ENCODE data around the gene DDX20. TPM values are rescaled to one million over a fixed set of nuclear protein-coding genes. Genes with fewer than 3 reads are reported as not detected.

The DDX20 gene
- total RNA-seq, 1 donor from 2014 or later, result 18.6 TPM

DNA sequence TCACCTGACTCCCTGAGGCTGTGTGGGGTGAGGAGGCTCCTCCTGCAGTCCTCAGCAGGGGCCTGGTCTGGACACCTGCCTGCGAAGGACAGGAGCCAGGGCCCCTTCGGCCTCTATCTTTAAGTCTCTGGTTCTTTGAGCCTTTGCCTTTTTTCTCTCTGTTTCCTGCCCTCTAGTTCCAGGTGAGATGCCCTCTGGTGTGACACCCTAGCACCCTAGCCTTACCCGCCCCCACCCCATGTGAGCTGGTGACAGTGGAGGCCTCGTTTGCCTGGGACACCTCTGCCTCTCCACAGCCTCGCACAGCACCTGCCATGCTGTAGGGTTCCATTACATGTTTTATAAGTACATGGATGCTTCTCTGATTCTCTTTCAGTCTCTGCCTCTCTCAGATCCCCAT is 47.3 kb downstream of the DDX20 start:
- Mint-ChIP-seq H3K4me3 (ENCODE audit: low read depth) (no peak overlapping the region), H3K27me3 (peaks cover 3% of the 10 kb centered on the region), H3K36me3 (ENCODE audit: insufficient read depth) (no peaks in the 10 kb centered on the region), H3K9me3 (ENCODE audit: low read depth) (peaks cover 7% of the 10 kb centered on the region), H3K4me1 (ENCODE audit: low read depth) (no peaks in the 10 kb centered on the region), H3K27ac (no peak overlapping the region)
- TF ChIP-seq, protein P1, sequence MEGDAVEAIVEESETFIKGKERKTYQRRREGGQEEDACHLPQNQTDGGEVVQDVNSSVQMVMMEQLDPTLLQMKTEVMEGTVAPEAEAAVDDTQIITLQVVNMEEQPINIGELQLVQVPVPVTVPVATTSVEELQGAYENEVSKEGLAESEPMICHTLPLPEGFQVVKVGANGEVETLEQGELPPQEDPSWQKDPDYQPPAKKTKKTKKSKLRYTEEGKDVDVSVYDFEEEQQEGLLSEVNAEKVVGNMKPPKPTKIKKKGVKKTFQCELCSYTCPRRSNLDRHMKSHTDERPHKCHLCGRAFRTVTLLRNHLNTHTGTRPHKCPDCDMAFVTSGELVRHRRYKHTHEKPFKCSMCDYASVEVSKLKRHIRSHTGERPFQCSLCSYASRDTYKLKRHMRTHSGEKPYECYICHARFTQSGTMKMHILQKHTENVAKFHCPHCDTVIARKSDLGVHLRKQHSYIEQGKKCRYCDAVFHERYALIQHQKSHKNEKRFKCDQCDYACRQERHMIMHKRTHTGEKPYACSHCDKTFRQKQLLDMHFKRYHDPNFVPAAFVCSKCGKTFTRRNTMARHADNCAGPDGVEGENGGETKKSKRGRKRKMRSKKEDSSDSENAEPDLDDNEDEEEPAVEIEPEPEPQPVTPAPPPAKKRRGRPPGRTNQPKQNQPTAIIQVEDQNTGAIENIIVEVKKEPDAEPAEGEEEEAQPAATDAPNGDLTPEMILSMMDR (IDR thresholded peaks at IDR 0.05; ENCODE audit: unreplicated experiment), result no peak
- DNase-seq (ENCODE audit: low spot score, unreplicated experiment), result no peak

DNA sequence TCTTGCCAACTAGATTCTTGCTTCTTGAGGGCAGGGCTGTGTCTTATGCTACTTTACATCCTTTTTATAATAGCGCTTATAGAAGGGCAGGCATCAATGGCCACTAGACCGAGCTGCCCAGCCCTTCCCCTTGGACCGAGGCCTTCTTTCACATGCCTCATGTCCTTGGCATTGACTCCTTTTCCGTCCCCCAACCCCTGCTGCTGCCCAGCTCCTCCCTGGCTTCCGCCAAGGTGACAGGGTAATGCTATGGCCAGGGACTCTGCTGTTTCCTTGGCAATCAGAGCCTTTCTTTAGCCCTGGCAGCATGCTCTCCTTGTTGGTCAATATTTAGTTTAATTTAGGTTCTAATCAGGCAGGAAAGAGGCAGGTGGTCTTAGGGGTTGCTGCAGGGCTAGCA is 48.2 kb downstream of the DDX20 start:
- DNase-seq (ENCODE audit: low spot score, unreplicated experiment), result no peak
- TF ChIP-seq, protein P1 (IDR thresholded peaks at IDR 0.05; ENCODE audit: unreplicated experiment), result no peak
- Mint-ChIP-seq H3K36me3 (ENCODE audit: insufficient read depth) (no peaks in the 10 kb centered on the region), H3K4me1 (ENCODE audit: low read depth) (no peaks in the 10 kb centered on the region), H3K9me3 (ENCODE audit: low read depth) (peaks cover 6% of the 10 kb centered on the region), H3K27ac (peak overlapping the region; percentile 73), H3K4me3 (ENCODE audit: low read depth) (no peak overlapping the region), H3K27me3 (peaks cover 3% of the 10 kb centered on the region)

DNA sequence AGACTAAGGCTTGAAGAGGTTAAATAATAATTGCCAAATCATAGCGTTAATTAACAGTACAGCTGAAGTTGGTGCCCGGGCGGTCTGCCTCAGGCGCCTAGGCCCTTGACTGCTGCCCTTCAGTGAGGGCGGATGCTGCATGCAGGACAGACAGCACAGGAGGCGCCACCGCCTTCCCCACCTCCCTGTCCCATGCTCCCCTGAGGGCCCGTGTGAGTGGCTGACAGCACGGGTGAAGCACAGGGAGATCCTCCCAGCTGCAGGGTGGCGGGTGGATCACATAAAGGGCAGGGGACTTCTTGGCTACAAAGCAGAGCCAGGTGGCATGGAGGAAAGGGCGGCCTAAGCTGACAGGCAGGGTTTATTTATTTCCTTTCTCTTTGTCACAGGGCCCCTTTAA is 49.1 kb downstream of the DDX20 start:
- Mint-ChIP-seq H3K9me3 (ENCODE audit: low read depth) (no peaks in the 10 kb centered on the region), H3K36me3 (ENCODE audit: insufficient read depth) (no peaks in the 10 kb centered on the region), H3K27me3 (peaks cover 3% of the 10 kb centered on the region), H3K4me3 (ENCODE audit: low read depth) (no peak overlapping the region), H3K4me1 (ENCODE audit: low read depth) (no peaks in the 10 kb centered on the region), H3K27ac (no peak overlapping the region)
- DNase-seq (ENCODE audit: low spot score, unreplicated experiment), result no peak
- TF ChIP-seq, protein P1 (IDR thresholded peaks at IDR 0.05; ENCODE audit: unreplicated experiment), result no peak

DNA sequence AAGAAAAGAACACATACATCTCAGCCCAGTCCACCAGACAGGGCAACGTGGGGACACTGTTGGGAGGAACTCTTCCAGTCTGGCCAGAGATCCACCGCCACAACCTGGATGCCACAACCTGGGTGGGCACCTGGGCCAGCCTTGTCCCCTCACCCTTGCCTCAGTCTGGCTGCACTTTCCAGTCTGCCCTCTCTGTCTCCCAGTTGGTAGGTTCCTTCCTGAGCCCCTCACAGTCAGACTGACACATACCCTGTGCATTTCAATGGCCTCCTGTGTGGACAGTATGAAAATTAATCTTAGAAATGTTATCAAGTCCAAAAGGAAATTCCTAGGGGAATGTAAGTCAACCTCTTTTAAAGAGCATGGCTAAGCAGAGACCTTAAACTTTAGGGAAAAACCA is 49.5 kb downstream of the DDX20 start:
- H3K4me1 Mint-ChIP-seq (ENCODE audit: low read depth), result no peaks in the 10 kb centered on the region
- H3K9me3 Mint-ChIP-seq (ENCODE audit: low read depth), result no peaks in the 10 kb centered on the region
- H3K36me3 Mint-ChIP-seq (ENCODE audit: insufficient read depth), result no peaks in the 10 kb centered on the region
- DNase-seq (ENCODE audit: low spot score, unreplicated experiment), result no peak
- no peak overlapping the region for H3K4me3 Mint-ChIP-seq (ENCODE audit: low read depth)
- peaks cover 3% of the 10 kb centered on the region for H3K27me3 Mint-ChIP-seq
- TF ChIP-seq, protein P1 (IDR thresholded peaks at IDR 0.05; ENCODE audit: unreplicated experiment), result no peak
- H3K27ac Mint-ChIP-seq, result no peak overlapping the region

DNA sequence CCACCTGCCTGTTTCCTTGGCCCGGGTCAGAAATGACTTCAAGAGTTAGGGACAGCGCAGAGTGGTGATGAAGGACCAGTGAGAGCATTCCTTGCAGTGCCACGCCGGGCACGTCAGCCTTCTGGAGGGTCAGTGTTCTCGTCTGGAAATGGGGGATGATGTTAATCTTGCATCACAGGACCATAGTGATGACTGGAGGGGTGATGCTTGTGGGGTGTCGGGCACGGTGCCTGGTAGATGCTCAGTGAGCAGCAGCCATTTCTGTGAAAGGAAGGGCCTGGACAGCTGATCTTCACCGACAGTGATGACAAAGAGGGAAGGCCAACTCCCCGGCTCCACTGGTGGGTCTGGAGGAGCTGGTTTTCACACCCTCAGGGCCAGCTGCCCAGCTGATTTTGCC is 56.2 kb downstream of the DDX20 start:
- H3K36me3 Mint-ChIP-seq (ENCODE audit: insufficient read depth), result no peaks in the 10 kb centered on the region
- peaks cover 2% of the 10 kb centered on the region for H3K27me3 Mint-ChIP-seq
- no peaks in the 10 kb centered on the region for H3K4me1 Mint-ChIP-seq (ENCODE audit: low read depth)
- no peak overlapping the region for H3K27ac Mint-ChIP-seq
- TF ChIP-seq, protein P1 (IDR thresholded peaks at IDR 0.05; ENCODE audit: unreplicated experiment), result no peak
- H3K9me3 Mint-ChIP-seq (ENCODE audit: low read depth), result no peaks in the 10 kb centered on the region
- DNase-seq (ENCODE audit: low spot score, unreplicated experiment), result no peak
- no peak overlapping the region for H3K4me3 Mint-ChIP-seq (ENCODE audit: low read depth)

Data from progenitor cell of endocrine pancreas (in vitro differentiated cells).